ENCODE data around the gene CIART.
A peak's percentile ranks its signal among the peaks of the same experiment; 100 is the strongest.
"Not testable (repeated sequence)": the region's sequence is repeated elsewhere in the genome, so short reads cannot be mapped to it uniquely, and the experiment has no call there.

The CIART gene, protein sequence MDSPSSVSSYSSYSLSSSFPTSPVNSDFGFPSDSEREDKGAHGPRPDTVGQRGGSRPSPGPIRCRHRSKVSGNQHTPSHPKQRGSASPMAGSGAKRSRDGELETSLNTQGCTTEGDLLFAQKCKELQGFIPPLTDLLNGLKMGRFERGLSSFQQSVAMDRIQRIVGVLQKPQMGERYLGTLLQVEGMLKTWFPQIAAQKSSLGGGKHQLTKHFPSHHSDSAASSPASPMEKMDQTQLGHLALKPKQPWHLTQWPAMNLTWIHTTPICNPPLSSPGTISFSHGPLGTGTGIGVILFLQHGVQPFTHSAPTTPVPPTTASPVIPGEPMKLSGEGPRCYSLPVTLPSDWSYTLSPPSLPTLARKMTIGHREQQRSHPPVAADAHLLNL

DNA sequence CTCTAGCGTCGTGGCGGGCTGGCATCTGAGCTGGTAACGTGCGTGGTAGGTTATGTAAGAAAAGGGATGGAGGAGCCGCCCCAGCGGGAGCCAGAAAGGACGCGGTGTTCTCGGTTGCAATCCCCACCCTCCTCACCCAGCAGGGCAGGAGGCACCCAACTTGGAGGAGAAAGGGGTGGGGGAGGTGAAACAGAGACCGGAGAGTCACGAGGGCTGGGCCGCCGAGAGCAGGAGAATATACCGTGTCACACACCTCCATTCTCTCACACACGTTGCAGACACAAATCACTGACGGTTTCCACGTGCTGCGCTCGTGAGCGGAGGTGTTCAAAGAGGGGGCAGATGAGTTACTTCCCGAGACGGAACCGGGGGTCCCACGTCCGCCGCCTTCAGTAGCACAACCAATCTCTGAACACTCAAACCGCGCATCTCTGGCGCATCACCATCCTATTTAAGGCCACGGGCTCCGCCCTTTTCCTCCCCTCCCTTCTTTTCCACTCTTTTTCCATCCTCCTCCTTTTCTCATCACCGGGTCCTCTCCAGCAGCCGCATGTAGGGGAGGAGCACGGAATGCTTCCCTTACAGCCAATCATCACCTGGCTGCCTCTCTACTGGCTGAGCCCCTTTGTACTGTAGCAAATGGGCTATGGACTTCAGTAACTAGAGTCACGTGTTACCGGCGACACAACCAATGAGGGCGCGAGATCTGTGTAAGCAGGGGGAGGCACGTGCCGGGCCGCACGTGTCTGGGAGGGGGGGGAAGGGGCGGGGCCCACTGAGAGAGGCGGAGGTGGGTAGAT is at the start of gene CIART:
Gene CIART (plus strand): TSS at position 797 of the 800 bp plus-strand sequence. CDS start 714 bp downstream, outside the sequence.
- DNase-seq (ENCODE audit: low read depth) = peak; percentile 50

GRCh38 chr1:150232921-150233320 is 49.4 kb upstream of the CIART start:
- DNase-seq (ENCODE audit: low read depth) = not testable (repeated sequence)

DNA sequence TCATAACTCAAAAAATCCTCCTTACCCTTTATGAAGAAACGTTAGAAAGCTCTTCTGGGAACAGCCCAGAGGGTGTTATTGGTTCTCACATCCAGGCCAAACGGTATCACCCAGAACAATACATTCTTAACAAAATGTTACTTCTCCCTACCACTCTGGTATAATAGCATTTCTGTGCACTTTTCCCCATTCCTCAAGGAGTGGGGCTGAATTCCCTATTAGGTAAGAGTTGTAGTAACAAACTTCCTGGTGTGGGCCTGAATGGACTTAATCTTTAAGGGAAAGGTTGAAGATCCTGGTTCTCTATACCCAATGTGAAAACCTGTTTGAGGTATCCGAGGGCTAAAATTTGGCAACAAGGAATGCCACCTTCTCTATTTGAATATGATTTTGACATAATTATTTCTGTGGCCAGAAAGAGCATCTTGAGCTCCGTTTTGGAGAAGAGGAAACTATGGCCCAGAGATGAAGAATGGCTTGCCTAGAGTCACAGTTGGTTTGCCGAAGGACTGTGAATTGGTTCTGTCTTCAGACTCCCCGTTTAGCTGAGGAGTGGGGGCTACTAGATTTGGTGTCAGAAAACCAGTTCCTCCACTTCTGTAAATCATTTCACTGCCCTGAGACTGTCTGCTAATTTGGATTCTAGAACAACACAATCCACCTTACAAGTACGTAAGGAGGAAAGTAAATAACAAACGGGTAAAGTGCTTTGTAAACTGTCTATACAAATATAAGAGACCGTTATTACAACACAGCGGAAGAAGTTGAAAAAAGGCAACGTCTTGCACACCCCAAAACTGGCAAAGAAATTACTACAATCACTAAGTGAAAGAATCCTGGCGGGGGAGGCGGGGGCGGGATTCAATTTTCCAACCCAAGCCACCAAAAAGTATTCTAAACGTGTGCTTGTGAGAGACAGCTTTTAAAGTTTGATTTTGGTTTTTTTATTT is 48.7 kb upstream of the CIART start:
- no peak for DNase-seq (ENCODE audit: low read depth)

- DNase-seq (ENCODE audit: low read depth) = no peak
These were observed 48.1 kb upstream of the CIART start for GRCh38 chr1:150234309-150234565.

GRCh38 chr1:150234566-150235293 is 47.6 kb upstream of the CIART start:
- DNase-seq (ENCODE audit: low read depth) = peak; percentile 87

DNA sequence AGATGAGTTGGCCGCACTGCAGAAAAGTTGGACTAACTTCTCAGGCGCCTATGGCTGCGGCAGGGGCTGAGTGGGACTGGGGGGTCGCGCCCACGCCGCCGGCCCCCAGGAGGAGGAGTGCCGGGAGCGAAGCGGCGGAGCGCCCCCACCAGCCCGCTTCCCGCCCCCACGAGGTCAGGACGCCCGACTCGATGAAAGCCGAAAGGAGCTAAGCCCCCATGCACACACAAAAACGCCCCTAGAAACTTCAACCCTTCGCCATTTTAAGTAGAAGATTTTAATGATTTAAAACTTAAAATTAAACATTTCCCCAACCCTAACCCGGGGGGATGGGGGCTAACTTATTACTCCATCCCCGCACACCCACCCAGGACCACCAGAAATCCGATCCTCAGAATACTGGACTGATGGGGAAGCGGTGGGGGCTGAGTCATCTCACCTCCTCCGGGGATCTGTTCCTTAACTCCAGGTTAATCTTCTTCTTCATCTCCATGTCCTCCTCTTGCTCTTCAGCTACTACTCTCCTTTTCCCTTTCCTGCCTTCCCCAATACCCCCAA is 47.0 kb upstream of the CIART start:
- peak; percentile 18 for DNase-seq (ENCODE audit: low read depth)

DNA sequence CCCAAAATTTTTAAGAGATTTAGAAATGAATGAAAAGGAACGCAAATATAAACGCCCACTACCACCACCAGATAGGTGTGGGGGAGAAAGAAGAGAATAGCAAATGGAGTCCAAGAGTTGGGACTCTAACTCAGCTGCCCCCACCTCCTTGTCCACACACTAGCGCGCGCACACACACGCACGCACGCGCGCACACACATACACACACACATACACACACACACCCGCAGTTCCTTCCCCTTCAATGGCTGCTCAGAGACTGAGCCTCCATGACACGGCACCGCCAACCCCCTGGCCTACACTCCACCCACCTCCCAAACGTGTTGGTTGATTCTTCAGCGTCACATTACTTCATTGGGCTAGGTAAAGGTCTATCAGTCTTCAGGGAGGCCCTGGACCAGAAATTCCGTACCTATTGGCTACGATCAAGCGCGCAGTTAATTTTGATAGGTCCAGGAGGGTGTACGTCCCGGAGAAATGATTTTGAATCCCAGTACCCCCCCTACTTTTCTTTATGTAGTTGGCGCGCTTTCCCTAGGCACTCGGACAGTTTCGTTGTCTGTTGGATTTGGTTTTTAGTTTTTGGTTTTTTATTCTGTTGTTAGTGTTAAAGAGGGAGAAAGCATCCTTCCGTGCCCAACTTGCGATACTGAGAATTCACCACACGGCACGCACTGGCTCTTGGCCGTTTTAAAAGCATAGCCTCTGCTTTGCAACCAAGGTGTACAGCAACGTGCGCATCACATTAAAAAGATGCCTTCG is 46.3 kb upstream of the CIART start, which contains the start of gene ANP32E:
Gene ANP32E (minus strand): TSS at position 261 of the 762 bp plus-strand sequence. CDS start 326 bp downstream, outside the sequence.
- DNase-seq (ENCODE audit: low read depth) = peak; percentile 90

GRCh38 chr1:150236614-150237100 is 45.7 kb upstream of the CIART start:
- no peak for DNase-seq (ENCODE audit: low read depth)

GRCh38 chr1:150237176-150237575 is 45.2 kb upstream of the CIART start:
- not testable (repeated sequence) for DNase-seq (ENCODE audit: low read depth)

DNA sequence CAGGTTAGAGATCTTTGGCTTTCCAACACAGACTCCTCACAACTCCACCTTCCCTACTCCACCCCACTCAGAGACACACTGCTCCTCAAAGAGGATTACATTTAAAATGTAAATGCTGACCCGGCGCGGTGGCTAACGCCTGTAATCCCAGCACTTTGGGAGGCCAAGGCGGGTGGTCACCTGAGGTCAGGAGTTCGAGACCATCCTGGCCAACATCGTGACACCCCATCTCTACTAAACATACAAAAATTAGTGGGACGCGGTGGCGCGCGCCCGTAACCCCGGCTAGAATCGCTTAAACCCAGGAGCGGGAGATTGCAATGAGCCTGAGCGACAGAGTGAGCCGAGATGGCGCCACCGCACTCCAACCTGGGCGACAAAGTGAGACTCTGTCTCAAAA is 44.6 kb upstream of the CIART start:
- no peak for DNase-seq (ENCODE audit: low read depth)

- DNase-seq (ENCODE audit: low read depth) = no peak
These were observed 39.4 kb upstream of the CIART start for GRCh38 chr1:150243003-150243402.

DNA sequence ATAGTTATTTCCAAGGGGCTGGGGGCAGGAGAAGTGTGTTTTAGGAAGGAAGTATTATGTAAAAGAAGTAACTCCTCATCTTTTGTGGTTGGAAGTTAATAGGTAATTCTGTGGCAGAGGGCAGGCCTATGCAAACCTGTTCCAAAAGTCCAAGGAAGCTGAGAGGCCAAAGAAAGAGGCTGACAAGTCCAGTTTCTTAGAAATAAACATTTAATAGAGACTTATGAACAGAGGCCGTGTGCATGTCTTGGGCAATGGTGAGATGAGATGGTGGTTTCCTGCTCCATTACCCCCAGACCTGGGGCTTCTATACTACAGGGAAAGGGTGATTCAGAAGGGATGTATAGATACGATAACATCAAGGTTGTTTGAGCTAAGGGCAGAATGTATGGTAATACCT is 32.4 kb upstream of the CIART start:
- DNase-seq (ENCODE audit: low read depth) = no peak

DNA sequence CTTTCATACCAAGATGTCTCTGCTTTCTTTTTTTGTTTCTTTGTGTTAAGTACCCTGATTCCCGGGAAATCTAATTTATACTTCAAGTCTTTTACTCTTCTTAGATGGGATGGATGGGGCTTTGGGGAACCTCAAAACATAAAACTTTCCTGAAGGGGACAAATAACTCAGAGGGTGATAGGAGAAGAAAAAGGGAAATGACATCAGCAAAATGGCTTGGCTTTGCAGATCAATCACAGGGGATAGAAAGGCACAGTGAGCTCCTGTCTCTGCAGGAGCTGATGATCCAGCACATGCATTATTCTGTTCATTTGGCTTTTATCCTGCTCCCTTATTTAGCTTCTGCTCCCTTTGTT is 26.2 kb upstream of the CIART start:
- DNase-seq (ENCODE audit: low read depth) = no peak

DNA sequence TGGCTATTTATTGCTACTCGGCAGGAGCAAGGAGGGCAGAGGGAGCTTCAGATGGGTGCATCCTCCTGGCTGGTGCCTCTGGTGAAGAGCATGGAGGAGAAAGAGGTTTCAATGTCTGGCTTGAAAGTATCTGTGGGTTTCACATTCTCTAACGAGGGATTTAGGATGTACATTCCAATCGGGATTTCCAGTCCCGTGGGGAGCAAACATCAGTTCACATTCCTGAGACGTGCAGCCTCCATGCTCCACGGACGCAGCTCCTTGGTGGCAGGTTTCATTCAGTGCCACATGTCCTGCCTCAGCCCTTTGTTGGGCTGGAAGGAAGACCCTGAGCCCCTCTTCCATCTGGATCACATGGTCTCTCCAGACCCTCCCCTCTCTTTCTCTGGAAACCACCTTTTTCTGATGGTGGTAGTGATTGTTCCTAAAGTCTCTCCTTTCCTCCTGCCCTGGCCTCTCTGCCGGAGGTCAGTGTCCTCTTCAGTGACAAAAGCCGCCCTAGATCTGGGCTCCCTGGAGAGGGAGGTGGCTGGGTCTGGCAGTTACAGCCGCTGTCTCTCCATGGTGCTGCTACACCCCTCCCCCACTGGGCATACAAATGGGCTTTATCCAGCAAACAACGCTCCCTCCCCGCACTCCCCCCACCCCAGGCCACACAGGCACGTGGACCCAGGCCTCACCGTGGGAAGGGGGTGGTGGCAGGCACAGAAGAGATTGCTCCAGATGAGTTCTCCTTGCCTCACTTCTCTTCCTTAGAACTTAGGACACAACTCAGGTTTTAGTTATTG is 25.6 kb upstream of the CIART start:
- DNase-seq (ENCODE audit: low read depth) = no peak

- DNase-seq (ENCODE audit: low read depth) = no peak
These were observed 24.4 kb upstream of the CIART start, which contains the start of gene CA14 for GRCh38 chr1:150257624-150258585. CA14 (plus strand) TSS chr1:150257774; CDS start chr1:150258129, 355 bp downstream.

GRCh38 chr1:150259217-150259616 is 23.1 kb upstream of the CIART start:
- DNase-seq (ENCODE audit: low read depth) = no peak

GRCh38 chr1:150259758-150260669 is 22.3 kb upstream of the CIART start:
- DNase-seq (ENCODE audit: low read depth) = no peak

Data from activated gamma-delta T cell treated with anti-CD3 and anti-CD28 coated beads, Interleukin-2, amount 50 U/mL, for 16 hours (primary cell).